PC-9 (cell line): ENCODE data around the gene CDC42EP2. TPM values are rescaled to one million over a fixed set of nuclear protein-coding genes. Genes with fewer than 3 reads are reported as not detected.

ENCODE experiments used
- BruUV-seq: library from RNA; stranded (reverse); fragments of 400-500 nt; replicated peaks from 2 replicates; lab custom pipeline; 2021; lab: Mats Ljungman, UMichigan
- CTCF ChIA-PET: fragments of 300-600 bp; sonication (Branson Sonifier 250); formaldehyde crosslinking; loops from one replicate; lab custom pipeline; 2022; ENCODE audit warnings: antibody characterized with exemption; lab: Charles Lee
- POLR2A ChIA-PET: fragments of 300-600 bp; sonication (Branson Sonifier 250); formaldehyde crosslinking; loops from one replicate; lab custom pipeline; 2022; ENCODE audit warnings: antibody characterized with exemption; ENCODE audit not compliant: unreplicated experiment; lab: Charles Lee
- DNase-seq, 2 experiments: peaks; one replicate each; pipeline versions ENCODE4 v3.0.0 to v3.0.0-alpha.2; 2015 to 2022; ENCODE audit warnings: mixed read lengths in 1 of 2
- H2AFZ ChIP-seq: fragments of 200-600 bp; sonication (generic); 2 replicates; pipeline ENCODE4 v1.8.1; 2017; ENCODE audit warnings: antibody characterized with exemption
- H3F3A ChIP-seq: fragments of 200-600 bp; sonication (generic); 2 replicates; pipeline ENCODE4 v1.8.1; 2017; ENCODE audit warnings: antibody characterized with exemption, mild to moderate bottlenecking, low read depth; ENCODE audit not compliant: insufficient read depth
- H3K27ac ChIP-seq: fragments of 200-600 bp; sonication (generic); 2 replicates; pipeline ENCODE4 v1.6.1; 2016; ENCODE audit warnings: mixed run types
- H3K27me3 ChIP-seq: fragments of 200-600 bp; sonication (generic); 2 replicates; pipeline ENCODE4 v1.6.1; 2016; ENCODE audit warnings: low read depth, mixed run types; ENCODE audit not compliant: insufficient read depth
- H3K36me3 ChIP-seq: fragments of 200-600 bp; sonication (generic); 2 replicates; pipeline ENCODE4 v1.6.1; 2016; ENCODE audit warnings: low read depth, mixed run types
- H3K4me1 ChIP-seq: fragments of 200-600 bp; sonication (generic); replicated peaks from 2 replicates; pipeline ENCODE4 v1.6.1; 2016; ENCODE audit warnings: mixed run types; ENCODE audit not compliant: insufficient read depth
- H3K4me2 ChIP-seq: fragments of 200-600 bp; sonication (generic); 2 replicates; pipeline ENCODE4 v1.6.1; 2017; ENCODE audit warnings: mixed run types
- H3K4me3 ChIP-seq: fragments of 200-600 bp; sonication (generic); 2 replicates; pipeline ENCODE4 v1.6.1; 2016; ENCODE audit warnings: mixed run types
- H3K79me2 ChIP-seq: fragments of 200-600 bp; sonication (generic); 2 replicates; pipeline ENCODE4 v1.6.1; 2017; ENCODE audit warnings: low read depth, mixed run types
- H3K9me2 ChIP-seq: fragments of 200-600 bp; sonication (generic); 2 replicates; pipeline ENCODE4 v1.8.1; 2017; ENCODE audit warnings: mild to moderate bottlenecking; ENCODE audit not compliant: insufficient read depth
- H3K9me3 ChIP-seq: fragments of 200-600 bp; sonication (generic); 2 replicates; pipeline ENCODE4 v1.8.1; 2016; ENCODE audit warnings: low read depth; ENCODE audit not compliant: insufficient read depth
- H4K20me1 ChIP-seq: fragments of 200-600 bp; sonication (generic); 2 replicates; pipeline ENCODE4 v1.8.1; 2017; ENCODE audit not compliant: insufficient read depth
- CTCF ChIP-seq: fragments of 200-600 bp; sonication (generic); conservative IDR thresholded peaks from 2 replicates; pipeline ENCODE4 v1.6.1; 2017; ENCODE audit warnings: mixed run types, antibody characterized with exemption, mild to moderate bottlenecking, moderate library complexity
- EZH2 ChIP-seq: fragments of 200-600 bp; sonication (generic); IDR thresholded peaks from 2 replicates; pipeline ENCODE4 v1.8.0; 2017; ENCODE audit warnings: antibody characterized with exemption, low read depth
- intact Hi-C: fragments of 100-400 bp; cut with micrococcal nuclease; formaldehyde crosslinking; loops from one replicate; pipeline ENCODE4 v1.10.0; 2022; ENCODE audit not compliant: unreplicated experiment
- total RNA-seq: library from RNA; stranded (reverse); gene quantifications from 2 replicates; pipeline ENCODE4 v1.2.3, GENCODE V29; 2021

CDC42EP2 gene
- total RNA-seq, 1 experiment from 2014 or later: 20.8 TPM

DNA sequence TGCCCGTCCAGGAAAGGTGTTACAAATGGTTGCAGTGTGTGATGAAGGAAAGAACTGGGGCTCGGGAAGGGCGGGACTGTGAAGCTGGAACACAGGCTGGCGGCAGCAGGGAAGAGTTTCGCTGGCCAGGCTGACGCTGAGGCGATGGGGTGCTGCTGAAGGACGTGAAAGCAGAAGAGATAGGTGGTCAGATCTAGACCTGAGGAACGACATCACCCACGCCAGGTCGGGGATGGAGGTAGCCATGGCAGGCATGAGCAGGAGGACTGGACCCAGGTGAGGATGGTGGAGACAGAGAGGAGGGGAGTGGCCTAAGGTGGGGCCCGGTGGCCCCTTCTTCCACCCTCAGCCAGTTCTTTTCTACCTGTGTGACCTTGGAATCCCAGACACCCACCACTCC lies 9.1 kb downstream of the CDC42EP2 start:
- intact Hi-C loops: no loop called here
- no TSS peak for BruUV-seq
- H3K79me2 ChIP-seq: peaks cover 23% of the 10 kb centered on the region
- no peak overlapping the region for H3K27ac ChIP-seq
- no peak for TF ChIP-seq EZH2
- no peak for TF ChIP-seq CTCF
- H3K36me3 ChIP-seq: peaks cover 19% of the 10 kb centered on the region
- H3K27me3 ChIP-seq: no peaks in the 10 kb centered on the region
- H4K20me1 ChIP-seq: peaks cover 41% of the 10 kb centered on the region
- POLR2A ChIA-PET: interaction anchor here (0.5 kb wide), 1 partner anchor 48 kb away, joined by 4 read pairs; no protein-coding TSS in a partner anchor
- no peak overlapping the region for H3K4me2 ChIP-seq
- H3K9me2 ChIP-seq: no peaks in the 10 kb centered on the region
- no peaks in the 10 kb centered on the region for H3K9me3 ChIP-seq
- peaks cover 59% of the 10 kb centered on the region; the same call in 1 of the 2 replicates for H3F3A ChIP-seq
- H3K4me1 ChIP-seq: no peaks in the 10 kb centered on the region
- no peak overlapping the region for H2AFZ ChIP-seq
- H3K4me3 ChIP-seq: no peak overlapping the region
- no peak for DNase-seq
- CTCF ChIA-PET: no interaction called here

- DNase-seq: no peak
- Histone ChIP-seq H3K9me2 (no peaks in the 10 kb centered on the region), H3K36me3 (peaks cover 15% of the 10 kb centered on the region), H3K9me3 (no peaks in the 10 kb centered on the region), H3K79me2 (peaks cover 7% of the 10 kb centered on the region), H3K27me3 (no peaks in the 10 kb centered on the region), H2AFZ (no peak overlapping the region), H3F3A (peaks cover 54% of the 10 kb centered on the region; the same call in 1 of the 2 replicates), H3K4me2 (no peak overlapping the region), H4K20me1 (peaks cover 25% of the 10 kb centered on the region), H3K4me1 (peaks cover 7% of the 10 kb centered on the region), H3K27ac (no peak overlapping the region), H3K4me3 (no peak overlapping the region)
- no TSS peak for BruUV-seq
- ChIA-PET CTCF (interaction anchor here (0.6 to 1.0 kb wide), 3 partner anchors 9 to 150 kb away, joined by 3 to 5 read pairs (median 3); no protein-coding TSS in a partner anchor), POLR2A (interaction anchor here (1.1 kb wide), 1 partner anchor 9 kb away, joined by 5 read pairs; no protein-coding TSS in a partner anchor)
- TF ChIP-seq EZH2: no peak
- TF ChIP-seq CTCF: no peak
- intact Hi-C loops: no loop called here
Measured at GRCh38 chr11:65325435-65325834, 10.8 kb downstream of the CDC42EP2 start.

- H3K4me1 ChIP-seq: peaks cover 7% of the 10 kb centered on the region
- H4K20me1 ChIP-seq: peaks cover 9% of the 10 kb centered on the region
- H3K4me3 ChIP-seq: no peak overlapping the region
- no peaks in the 10 kb centered on the region for H3K9me3 ChIP-seq
- H2AFZ ChIP-seq: no peak overlapping the region
- H3K9me2 ChIP-seq: no peaks in the 10 kb centered on the region
- no TSS peak for BruUV-seq
- POLR2A ChIA-PET: interaction anchor here (0.7 kb wide), 1 partner anchor 52 kb away, joined by 20 read pairs; no protein-coding TSS in a partner anchor
- DNase-seq: no peak
- H3F3A ChIP-seq: peaks cover 42% of the 10 kb centered on the region; the same call in 1 of the 2 replicates
- TF ChIP-seq EZH2: no peak
- no peak for TF ChIP-seq CTCF
- H3K27me3 ChIP-seq: no peaks in the 10 kb centered on the region
- 0 out of 2 replicates have a peak, but pooled peaks cover 3% of the 10 kb centered on the region for H3K79me2 ChIP-seq
- H3K27ac ChIP-seq: no peak overlapping the region
- CTCF ChIA-PET: interaction anchor here (0.5 to 0.7 kb wide), 2 partner anchors 52 to 905 kb away, joined by 3 to 10 read pairs; no protein-coding TSS in a partner anchor
- no peak overlapping the region for H3K4me2 ChIP-seq
- H3K36me3 ChIP-seq: peaks cover 7% of the 10 kb centered on the region
- intact Hi-C loops: no loop called here
Measured at GRCh38 chr11:65327021-65327420, 12.4 kb downstream of the CDC42EP2 start.
